ENCODE data around the gene CUL9.

Gene CUL9

GRCh38 chr6:43204271-43205105 lies 22.5 kb downstream of the CUL9 start:
- TF ChIP-seq ESRRG (CRISPR knock-in tag; IDR thresholded peaks at IDR 0.05) (no peak), ZC3H10 (CRISPR knock-in tag; IDR thresholded peaks at IDR 0.05) (no peak), ZNF565 (CRISPR knock-in tag; conservative IDR thresholded peaks at IDR 0.05; ENCODE audit: low read depth) (no peak)

DNA sequence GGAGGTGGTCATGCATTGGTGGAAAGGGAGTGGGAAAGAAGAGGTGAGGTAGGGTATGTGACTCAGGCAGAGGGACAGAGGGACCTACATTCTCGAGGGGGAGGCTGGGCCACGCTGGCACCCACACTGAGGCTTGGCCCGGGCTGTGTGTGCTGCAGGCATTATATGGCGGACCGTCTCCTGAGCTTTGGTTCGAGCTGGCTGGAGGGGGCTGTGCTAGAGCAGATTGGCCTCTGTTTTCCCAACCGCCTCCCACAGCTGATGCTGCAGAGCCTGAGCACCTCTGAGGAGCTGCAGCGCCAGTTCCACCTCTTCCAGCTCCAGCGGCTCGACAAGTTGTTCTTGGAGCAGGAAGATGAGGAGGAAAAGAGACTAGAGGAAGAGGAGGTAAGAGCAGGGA lies 23.9 kb downstream of the CUL9 start:
- no peak for ATAC-seq
- TF ChIP-seq SNAI2 (CRISPR knock-in tag; IDR thresholded peaks at IDR 0.05) (no peak), ZFP3 (CRISPR knock-in tag; IDR thresholded peaks at IDR 0.05) (no peak), OSR1 (CRISPR knock-in tag; IDR thresholded peaks at IDR 0.05) (no peak), RARB (CRISPR knock-in tag; IDR thresholded peaks at IDR 0.05) (no peak), ZNF70 (CRISPR knock-in tag; IDR thresholded peaks at IDR 0.05) (no peak), POU6F1 (CRISPR knock-in tag; IDR thresholded peaks at IDR 0.05; ENCODE audit: borderline replicate concordance, low read depth) (no peak), PPARA (CRISPR knock-in tag; IDR thresholded peaks at IDR 0.05; ENCODE audit: borderline replicate concordance) (no peak), TCF4 (CRISPR knock-in tag; IDR thresholded peaks at IDR 0.05; ENCODE audit: borderline replicate concordance) (no peak), ZNF565 (CRISPR knock-in tag; conservative IDR thresholded peaks at IDR 0.05; ENCODE audit: low read depth) (no peak), ESRRG (CRISPR knock-in tag; IDR thresholded peaks at IDR 0.05) (no peak), ARNTL (CRISPR knock-in tag; IDR thresholded peaks at IDR 0.05; ENCODE audit: borderline replicate concordance, low read depth) (no peak), ZC3H10 (CRISPR knock-in tag; IDR thresholded peaks at IDR 0.05) (no peak)
- TF ChIP-seq, protein P1, sequence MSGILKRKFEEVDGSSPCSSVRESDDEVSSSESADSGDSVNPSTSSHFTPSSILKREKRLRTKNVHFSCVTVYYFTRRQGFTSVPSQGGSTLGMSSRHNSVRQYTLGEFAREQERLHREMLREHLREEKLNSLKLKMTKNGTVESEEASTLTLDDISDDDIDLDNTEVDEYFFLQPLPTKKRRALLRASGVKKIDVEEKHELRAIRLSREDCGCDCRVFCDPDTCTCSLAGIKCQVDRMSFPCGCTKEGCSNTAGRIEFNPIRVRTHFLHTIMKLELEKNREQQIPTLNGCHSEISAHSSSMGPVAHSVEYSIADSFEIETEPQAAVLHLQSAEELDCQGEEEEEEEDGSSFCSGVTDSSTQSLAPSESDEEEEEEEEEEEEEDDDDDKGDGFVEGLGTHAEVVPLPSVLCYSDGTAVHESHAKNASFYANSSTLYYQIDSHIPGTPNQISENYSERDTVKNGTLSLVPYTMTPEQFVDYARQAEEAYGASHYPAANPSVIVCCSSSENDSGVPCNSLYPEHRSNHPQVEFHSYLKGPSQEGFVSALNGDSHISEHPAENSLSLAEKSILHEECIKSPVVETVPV (CRISPR knock-in tag; IDR thresholded peaks at IDR 0.05): no peak

More at GRCh38 chr6:43204271-43205105, 22.5 kb downstream of the CUL9 start:
- ATAC-seq: no peak

DNA sequence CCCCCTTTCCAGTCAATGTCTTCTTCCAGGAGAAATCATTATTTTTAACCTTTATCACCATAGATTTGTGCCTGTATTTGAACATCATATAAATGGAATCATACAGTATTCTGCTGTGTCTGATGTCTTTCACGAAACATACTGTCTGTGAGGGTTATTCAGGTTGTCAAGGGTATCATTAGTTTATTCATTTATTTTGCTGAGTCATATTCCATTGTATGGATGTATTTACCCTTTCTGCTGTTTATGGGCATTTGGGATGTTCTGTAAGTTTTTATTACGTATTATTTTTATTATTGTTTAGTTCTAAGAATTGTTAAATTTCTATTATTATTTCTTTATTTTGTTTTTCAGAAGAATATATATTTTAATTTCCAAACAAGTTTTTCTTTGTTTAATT lies 25.3 kb downstream of the CUL9 start:
- ATAC-seq: no peak
- TF ChIP-seq SNAI2 (CRISPR knock-in tag; IDR thresholded peaks at IDR 0.05) (no peak), ISL1 (CRISPR knock-in tag; IDR thresholded peaks at IDR 0.05) (no peak), BACH2 (CRISPR knock-in tag; IDR thresholded peaks at IDR 0.05; ENCODE audit: borderline replicate concordance) (no peak), ZNF70 (CRISPR knock-in tag; IDR thresholded peaks at IDR 0.05) (no peak), TSHZ2 (CRISPR knock-in tag; IDR thresholded peaks at IDR 0.05) (no peak), TCF4 (CRISPR knock-in tag; IDR thresholded peaks at IDR 0.05; ENCODE audit: borderline replicate concordance) (no peak), RARB (CRISPR knock-in tag; IDR thresholded peaks at IDR 0.05) (no peak), ZFP30 (CRISPR knock-in tag; IDR thresholded peaks at IDR 0.05) (no peak), PPARA (CRISPR knock-in tag; IDR thresholded peaks at IDR 0.05; ENCODE audit: borderline replicate concordance) (no peak), ZFP3 (CRISPR knock-in tag; IDR thresholded peaks at IDR 0.05) (no peak), ARNTL (CRISPR knock-in tag; IDR thresholded peaks at IDR 0.05; ENCODE audit: borderline replicate concordance, low read depth) (no peak), CSDC2 (CRISPR knock-in tag; IDR thresholded peaks at IDR 0.05) (no peak)
- TF ChIP-seq, protein P2, sequence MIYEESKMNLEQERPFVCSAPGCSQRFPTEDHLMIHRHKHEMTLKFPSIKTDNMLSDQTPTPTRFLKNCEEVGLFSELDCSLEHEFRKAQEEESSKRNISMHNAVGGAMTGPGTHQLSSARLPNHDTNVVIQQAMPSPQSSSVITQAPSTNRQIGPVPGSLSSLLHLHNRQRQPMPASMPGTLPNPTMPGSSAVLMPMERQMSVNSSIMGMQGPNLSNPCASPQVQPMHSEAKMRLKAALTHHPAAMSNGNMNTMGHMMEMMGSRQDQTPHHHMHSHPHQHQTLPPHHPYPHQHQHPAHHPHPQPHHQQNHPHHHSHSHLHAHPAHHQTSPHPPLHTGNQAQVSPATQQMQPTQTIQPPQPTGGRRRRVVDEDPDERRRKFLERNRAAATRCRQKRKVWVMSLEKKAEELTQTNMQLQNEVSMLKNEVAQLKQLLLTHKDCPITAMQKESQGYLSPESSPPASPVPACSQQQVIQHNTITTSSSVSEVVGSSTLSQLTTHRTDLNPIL (CRISPR knock-in tag; IDR thresholded peaks at IDR 0.05; ENCODE audit: low read depth): no peak

DNA sequence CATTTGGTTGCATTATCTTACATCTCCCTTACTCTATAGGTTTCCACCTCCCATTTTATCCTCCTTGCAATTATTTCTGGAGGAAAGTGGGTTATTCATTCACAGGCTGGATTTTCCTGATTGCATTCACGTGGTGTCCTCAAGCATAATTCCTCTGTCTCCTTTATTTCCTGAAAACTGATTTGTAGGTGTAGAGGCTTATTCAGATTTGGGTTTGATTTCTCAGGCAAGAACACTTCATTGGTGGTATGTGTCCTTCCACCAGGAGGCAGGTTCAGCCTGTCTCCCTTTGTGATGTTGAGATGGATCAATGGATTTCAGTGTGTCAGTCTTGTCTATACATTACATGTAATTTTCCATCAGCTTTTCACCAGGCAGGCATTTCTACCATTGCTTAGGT lies 30.0 kb downstream of the CUL9 start:
- ATAC-seq: no peak
- TF ChIP-seq CSDC2 (CRISPR knock-in tag; IDR thresholded peaks at IDR 0.05): no peak
- no peak for TF ChIP-seq RARB (CRISPR knock-in tag; IDR thresholded peaks at IDR 0.05)
- no peak for TF ChIP-seq ZNF8 (CRISPR knock-in tag; IDR thresholded peaks at IDR 0.05)
- TF ChIP-seq, protein P3, sequence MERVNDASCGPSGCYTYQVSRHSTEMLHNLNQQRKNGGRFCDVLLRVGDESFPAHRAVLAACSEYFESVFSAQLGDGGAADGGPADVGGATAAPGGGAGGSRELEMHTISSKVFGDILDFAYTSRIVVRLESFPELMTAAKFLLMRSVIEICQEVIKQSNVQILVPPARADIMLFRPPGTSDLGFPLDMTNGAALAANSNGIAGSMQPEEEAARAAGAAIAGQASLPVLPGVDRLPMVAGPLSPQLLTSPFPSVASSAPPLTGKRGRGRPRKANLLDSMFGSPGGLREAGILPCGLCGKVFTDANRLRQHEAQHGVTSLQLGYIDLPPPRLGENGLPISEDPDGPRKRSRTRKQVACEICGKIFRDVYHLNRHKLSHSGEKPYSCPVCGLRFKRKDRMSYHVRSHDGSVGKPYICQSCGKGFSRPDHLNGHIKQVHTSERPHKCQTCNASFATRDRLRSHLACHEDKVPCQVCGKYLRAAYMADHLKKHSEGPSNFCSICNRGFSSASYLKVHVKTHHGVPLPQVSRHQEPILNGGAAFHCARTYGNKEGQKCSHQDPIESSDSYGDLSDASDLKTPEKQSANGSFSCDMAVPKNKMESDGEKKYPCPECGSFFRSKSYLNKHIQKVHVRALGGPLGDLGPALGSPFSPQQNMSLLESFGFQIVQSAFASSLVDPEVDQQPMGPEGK (CRISPR knock-in tag; IDR thresholded peaks at IDR 0.05; ENCODE audit: borderline replicate concordance): no peak
- no peak for TF ChIP-seq ZFP3 (CRISPR knock-in tag; IDR thresholded peaks at IDR 0.05)
- no peak for TF ChIP-seq ZNF565 (CRISPR knock-in tag; conservative IDR thresholded peaks at IDR 0.05; ENCODE audit: low read depth)
- no peak for TF ChIP-seq POU6F1 (CRISPR knock-in tag; IDR thresholded peaks at IDR 0.05; ENCODE audit: borderline replicate concordance, low read depth)
- no peak for TF ChIP-seq SNAI2 (CRISPR knock-in tag; IDR thresholded peaks at IDR 0.05)
- no peak for TF ChIP-seq TOX (CRISPR knock-in tag; IDR thresholded peaks at IDR 0.05; ENCODE audit: borderline replicate concordance)
- TF ChIP-seq ZNF70 (CRISPR knock-in tag; IDR thresholded peaks at IDR 0.05): no peak
- no peak for TF ChIP-seq TCF4 (CRISPR knock-in tag; IDR thresholded peaks at IDR 0.05; ENCODE audit: borderline replicate concordance)
